IMR-90 (cell line): Measurements from ENCODE around the gene KIAA1614. TPM values are rescaled to one million over a fixed set of nuclear protein-coding genes. Genes with fewer than 3 reads are reported as not detected.

Source experiments
- ATAC-seq: fragments of 200-7000 bp; cut with Tn5 transposase; 2 replicates; pipeline ENCODE4 v1.9.1; 2020; ENCODE audit warnings: low read depth, mild to moderate bottlenecking, moderate library complexity
- BruUV-seq: library from RNA; stranded (reverse); fragments of 400-500 nt; replicated peaks from 2 replicates; lab custom pipeline; 2021; lab: Mats Ljungman, UMichigan
- CTCF ChIA-PET: fragments of 300-600 bp; formaldehyde crosslinking; extraction: SDS; loops from one replicate; lab custom pipeline; 2021; ENCODE audit warnings: antibody characterized with exemption; lab: Yijun Ruan, JAX
- POLR2A ChIA-PET: fragments of 300-600 bp; sonication (Branson Sonifier 250); formaldehyde crosslinking; loops from one replicate; lab custom pipeline; 2022; ENCODE audit warnings: antibody characterized with exemption; ENCODE audit not compliant: unreplicated experiment; lab: Charles Lee
- DNase-seq: peaks from one replicate; pipeline ENCODE4 v3.0.0; 2013
- H2AFZ ChIP-seq: replicated peaks from 2 replicates; pipeline ENCODE3; 2013; ENCODE audit warnings: low read length, mild to moderate bottlenecking; ENCODE audit not compliant: poor library complexity
- H2AK5ac ChIP-seq: 2 replicates; pipeline ENCODE4 v1.6.1; 2013; ENCODE audit warnings: low read depth, low read length, inconsistent platforms
- H2AK9ac ChIP-seq: replicated peaks from 2 replicates; pipeline ENCODE3; 2013; ENCODE audit warnings: mild to moderate bottlenecking, low read depth, low read length, moderate library complexity; ENCODE audit not compliant: poor library complexity
- H2BK120ac ChIP-seq: 2 replicates; pipeline ENCODE4 v1.6.1; 2013; ENCODE audit warnings: low read depth, low read length, inconsistent platforms
- H2BK15ac ChIP-seq: 3 replicates; pipeline ENCODE4 v1.6.1; 2013; ENCODE audit warnings: low read depth, low read length, inconsistent platforms
- H2BK20ac ChIP-seq: 2 replicates; pipeline ENCODE4 v1.6.1; 2013; ENCODE audit warnings: low read depth, mild to moderate bottlenecking, inconsistent platforms, low read length, moderate library complexity
- H2BK5ac ChIP-seq: 2 replicates; pipeline ENCODE4 v1.6.1; 2013; ENCODE audit warnings: mild to moderate bottlenecking, low read depth, low read length, inconsistent platforms; ENCODE audit not compliant: poor library complexity, severe bottlenecking
- H3K14ac ChIP-seq: replicated peaks from 2 replicates; pipeline ENCODE4 v1.6.1; 2013; ENCODE audit warnings: low read depth, low read length, inconsistent platforms
- H3K18ac ChIP-seq: 2 replicates; pipeline ENCODE4 v1.6.1; 2013; ENCODE audit warnings: low read depth, low read length, control low read depth
- H3K23ac ChIP-seq: 2 replicates; pipeline ENCODE4 v1.6.1; 2013; ENCODE audit warnings: low read depth, low read length, inconsistent platforms
- H3K27ac ChIP-seq: 2 replicates; pipeline ENCODE4 v1.5.1; 2013; ENCODE audit warnings: mild to moderate bottlenecking, control low read depth, low read length; ENCODE audit not compliant: insufficient read depth
- H3K27me3 ChIP-seq: 2 replicates; pipeline ENCODE4 v1.6.1; 2013; ENCODE audit warnings: low read length; ENCODE audit not compliant: control insufficient read depth, insufficient read depth
- H3K36me3 ChIP-seq: 2 replicates; pipeline ENCODE4 v1.6.1; 2013; ENCODE audit warnings: low read length, mixed read lengths; ENCODE audit not compliant: control insufficient read depth, insufficient read depth
- H3K4ac ChIP-seq: 2 replicates; pipeline ENCODE4 v1.6.1; 2013; ENCODE audit warnings: low read depth, low read length, inconsistent platforms
- H3K4me1 ChIP-seq: 2 replicates; pipeline ENCODE4 v1.6.1; 2013; ENCODE audit warnings: low read length, mixed read lengths; ENCODE audit not compliant: control insufficient read depth, insufficient read depth
- H3K4me2 ChIP-seq: 2 replicates; pipeline ENCODE4 v1.6.1; 2013; ENCODE audit warnings: low read depth, mild to moderate bottlenecking, control low read depth, low read length, moderate library complexity
- H3K4me3 ChIP-seq: 2 replicates; pipeline ENCODE4 v1.5.1; 2013; ENCODE audit warnings: low read depth, mild to moderate bottlenecking, control low read depth, low read length, moderate library complexity; ENCODE audit not compliant: insufficient read depth
- H3K56ac ChIP-seq: 2 replicates; pipeline ENCODE4 v1.6.1; 2013; ENCODE audit warnings: low read length, inconsistent platforms; ENCODE audit not compliant: insufficient read depth; ENCODE audit errors: extremely low read depth
- H3K79me1 ChIP-seq, 2 experiments: 2 replicates each; pipeline ENCODE4 v1.6.1; 2013; ENCODE audit warnings: low read length in 2 of 2, inconsistent platforms in 1 of 2, low read depth in 1 of 2
- H3K9ac ChIP-seq: 2 replicates; pipeline ENCODE4 v1.6.1; 2013; ENCODE audit warnings: low read depth, low read length, control low read depth
- H3K9me1 ChIP-seq: 2 replicates; pipeline ENCODE4 v1.6.1; 2013; ENCODE audit warnings: low read length, inconsistent platforms; ENCODE audit not compliant: insufficient read depth
- H3K9me3 ChIP-seq: 2 replicates; pipeline ENCODE4 v1.6.1; 2013; ENCODE audit warnings: low read length; ENCODE audit not compliant: control insufficient read depth, insufficient read depth
- H4K20me1 ChIP-seq: 2 replicates; pipeline ENCODE4 v1.6.1; 2013; ENCODE audit warnings: low read length, inconsistent platforms; ENCODE audit not compliant: insufficient read depth
- H4K5ac ChIP-seq: 2 replicates; pipeline ENCODE4 v1.6.1; 2013; ENCODE audit warnings: mild to moderate bottlenecking, low read depth, low read length, control low read depth
- H4K8ac ChIP-seq, 2 experiments: 2 replicates each; pipeline ENCODE4 v1.6.1; 2013; ENCODE audit warnings: low read depth in 2 of 2, low read length in 2 of 2, control low read depth in 1 of 2, inconsistent platforms in 1 of 2
- H4K91ac ChIP-seq: 2 replicates; pipeline ENCODE4 v1.6.1; 2013; ENCODE audit warnings: low read depth, low read length, inconsistent platforms; ENCODE audit not compliant: insufficient read depth
- BHLHE40 ChIP-seq: fragments of 150-350 bp; IDR thresholded peaks from 2 replicates; pipeline ENCODE4 v1.6.1; 2016; ENCODE audit warnings: mild to moderate bottlenecking, low read depth, low read length
- CEBPB ChIP-seq: IDR thresholded peaks from 2 replicates; pipeline ENCODE4 v1.6.1; 2012; ENCODE audit warnings: low read depth, low read length, improper control_type of control experiment
- CHD1 ChIP-seq: IDR thresholded peaks from 2 replicates; pipeline ENCODE4 v1.6.1; 2012; ENCODE audit warnings: low read depth, low read length, improper control_type of control experiment
- FOS ChIP-seq: fragments of 150-350 bp; IDR thresholded peaks from 2 replicates; pipeline ENCODE4 v1.6.1; 2016; ENCODE audit warnings: low read depth, low read length
- MAFK ChIP-seq: IDR thresholded peaks from 2 replicates; pipeline ENCODE4 v1.6.1; 2012; ENCODE audit warnings: low read depth, low read length, improper control_type of control experiment
- MAZ ChIP-seq: IDR thresholded peaks from 2 replicates; pipeline ENCODE4 v1.6.1; 2012; ENCODE audit warnings: low read depth, mild to moderate bottlenecking, low read length, improper control_type of control experiment, moderate library complexity, borderline replicate concordance
- MXI1 ChIP-seq: IDR thresholded peaks from 2 replicates; pipeline ENCODE4 v1.6.1; 2012; ENCODE audit warnings: low read depth, mild to moderate bottlenecking, low read length, moderate library complexity, borderline replicate concordance
- NFE2L2 ChIP-seq: fragments of 150-350 bp; IDR thresholded peaks from 2 replicates; pipeline ENCODE4 v1.6.1; 2016; ENCODE audit warnings: low read depth, mild to moderate bottlenecking, low read length
- POLR2A ChIP-seq: IDR thresholded peaks from 2 replicates; pipeline ENCODE4 v1.6.1; 2012; ENCODE audit warnings: mild to moderate bottlenecking, low read depth, low read length
- RAD21 ChIP-seq: IDR thresholded peaks from 2 replicates; pipeline ENCODE4 v1.6.1; 2012; ENCODE audit warnings: low read length, improper control_type of control experiment
- RCOR1 ChIP-seq: IDR thresholded peaks from 2 replicates; pipeline ENCODE4 v1.6.1; 2012; ENCODE audit warnings: mild to moderate bottlenecking, low read length, improper control_type of control experiment; ENCODE audit not compliant: insufficient replicate concordance
- RFX5 ChIP-seq: IDR thresholded peaks from 2 replicates; pipeline ENCODE4 v1.8.0; 2012; ENCODE audit warnings: low read depth, mild to moderate bottlenecking, low read length, moderate library complexity
- SMC3 ChIP-seq: fragments of 150-350 bp; IDR thresholded peaks from 2 replicates; pipeline ENCODE4 v1.6.1; 2016; ENCODE audit warnings: low read depth, mild to moderate bottlenecking, antibody characterized with exemption, low read length, moderate library complexity
- dilution Hi-C: fragments of 300-500 bp; cut with HindIII; formaldehyde crosslinking; loops from one replicate; pipeline ENCODE4 v1.14.3; 2018; ENCODE audit warnings: low sequenced_read_pairs; ENCODE audit not compliant: unreplicated experiment
- in situ Hi-C: fragments of 300-500 bp; cut with MboI; formaldehyde crosslinking; loops from 3 replicates; pipeline ENCODE4 v1.14.3; 2019; ENCODE audit warnings: low sequenced_read_pairs, inconsistent platforms, mixed read lengths
- intact Hi-C: fragments of 100-400 bp; cut with micrococcal nuclease; formaldehyde crosslinking; loops from 2 replicates; pipeline ENCODE4 v1.10.0; 2022
- polyA plus RNA-seq, 3 experiments: library from polyadenylated mRNA; depleted of rRNA; stranded (reverse); fragments of >200 nt; gene quantifications; 2 replicates each; pipeline ENCODE4 v1.2.3, GENCODE V29; 2012; ENCODE audit warnings: low replicate concordance in 1 of 3
- total RNA-seq: library from RNA; depleted of rRNA; stranded (reverse); fragments of >200 nt; gene quantifications from 2 replicates; pipeline ENCODE4 v1.2.3, GENCODE V29; 2012
- TF ChIP-seq, protein P1 (sequence below): fragments of 150-350 bp; IDR thresholded peaks from 2 replicates; pipeline ENCODE4 v1.6.1; 2017; ENCODE audit warnings: mild to moderate bottlenecking, antibody characterized with exemption, low read length, low read depth
- TF ChIP-seq, protein P2 (sequence below): conservative IDR thresholded peaks from 2 replicates; pipeline ENCODE4 v1.5.1; 2012; ENCODE audit warnings: mild to moderate bottlenecking, low read depth, low read length, improper control_type of control experiment
- TF ChIP-seq, protein P3 (sequence below): fragments of 150-350 bp; IDR thresholded peaks from 2 replicates; pipeline ENCODE4 v1.6.1; 2016; ENCODE audit warnings: low read depth, mild to moderate bottlenecking, low read length, moderate library complexity, borderline replicate concordance

Gene KIAA1614
- total and polyA plus RNA-seq, 2 of the 4 experiments (the other 2 are of a cell fraction) = 1.8 to 3.5 TPM

DNA sequence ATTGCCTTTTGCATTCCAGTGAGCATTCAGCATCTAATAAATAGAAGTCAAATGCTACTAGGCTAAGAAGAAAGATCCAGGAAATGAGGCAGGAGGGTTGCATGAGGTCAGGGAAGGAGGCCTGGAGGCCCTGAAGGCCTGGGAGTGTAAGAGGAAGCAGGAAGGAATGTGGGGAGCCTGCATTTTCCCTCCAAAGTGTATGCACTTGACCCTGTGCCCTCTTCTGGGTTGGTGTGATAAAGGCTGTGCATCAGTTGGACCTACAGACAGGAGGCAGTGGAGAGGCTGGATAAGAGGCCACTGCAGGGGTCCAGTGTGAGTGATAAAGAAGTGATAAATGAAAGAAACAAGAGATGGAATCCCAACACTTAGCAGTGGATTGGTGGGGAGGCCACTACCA, 20.4 kb downstream of the KIAA1614 start:
- Histone ChIP-seq H2BK20ac (no peak overlapping the region), H3K4ac (no peak overlapping the region), H4K5ac (no peak overlapping the region), H3K27me3 (no peaks in the 10 kb centered on the region), H3K36me3 (peaks cover 30% of the 10 kb centered on the region; the same call in 1 of the 2 replicates), H2BK15ac (no peak overlapping the region), H3K4me3 (no peak overlapping the region), H3K4me2 (no peak overlapping the region), H4K8ac (no peak overlapping the region), H3K23ac (no peak overlapping the region), H2BK120ac (no peak overlapping the region), H3K9me3 (no peaks in the 10 kb centered on the region), H3K9me1 (peaks cover 6% of the 10 kb centered on the region; the same call in 1 of the 2 replicates), H2AK5ac (no peak overlapping the region), H3K56ac (no peak overlapping the region), H3K27ac (no peak overlapping the region), H3K9ac (no peak overlapping the region), H4K20me1 (no peaks in the 10 kb centered on the region), H3K4me1 (peaks cover 3% of the 10 kb centered on the region; the same call in 1 of the 2 replicates), H2BK5ac (no peak overlapping the region), H2AK9ac (no peak overlapping the region), H4K91ac (no peak overlapping the region), H3K79me1 (no peaks in the 10 kb centered on the region), H3K14ac (no peak overlapping the region), H3K18ac (no peak overlapping the region), H2AFZ (no peak overlapping the region)
- CTCF ChIA-PET = no interaction called here
- in situ Hi-C loops = no loop called here
- TF ChIP-seq RAD21 = no peak
- no peak for TF ChIP-seq CHD1
- TF ChIP-seq, protein P1, sequence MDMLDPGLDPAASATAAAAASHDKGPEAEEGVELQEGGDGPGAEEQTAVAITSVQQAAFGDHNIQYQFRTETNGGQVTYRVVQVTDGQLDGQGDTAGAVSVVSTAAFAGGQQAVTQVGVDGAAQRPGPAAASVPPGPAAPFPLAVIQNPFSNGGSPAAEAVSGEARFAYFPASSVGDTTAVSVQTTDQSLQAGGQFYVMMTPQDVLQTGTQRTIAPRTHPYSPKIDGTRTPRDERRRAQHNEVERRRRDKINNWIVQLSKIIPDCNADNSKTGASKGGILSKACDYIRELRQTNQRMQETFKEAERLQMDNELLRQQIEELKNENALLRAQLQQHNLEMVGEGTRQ = no peak
- TF ChIP-seq RFX5 = no peak
- no peak for TF ChIP-seq SMC3
- TF ChIP-seq MXI1 = no peak
- TF ChIP-seq MAFK = no peak
- TF ChIP-seq RCOR1 = no peak
- TF ChIP-seq FOS = no peak
- no peak for TF ChIP-seq MAZ
- TF ChIP-seq CEBPB = no peak
- TF ChIP-seq, protein P2, sequence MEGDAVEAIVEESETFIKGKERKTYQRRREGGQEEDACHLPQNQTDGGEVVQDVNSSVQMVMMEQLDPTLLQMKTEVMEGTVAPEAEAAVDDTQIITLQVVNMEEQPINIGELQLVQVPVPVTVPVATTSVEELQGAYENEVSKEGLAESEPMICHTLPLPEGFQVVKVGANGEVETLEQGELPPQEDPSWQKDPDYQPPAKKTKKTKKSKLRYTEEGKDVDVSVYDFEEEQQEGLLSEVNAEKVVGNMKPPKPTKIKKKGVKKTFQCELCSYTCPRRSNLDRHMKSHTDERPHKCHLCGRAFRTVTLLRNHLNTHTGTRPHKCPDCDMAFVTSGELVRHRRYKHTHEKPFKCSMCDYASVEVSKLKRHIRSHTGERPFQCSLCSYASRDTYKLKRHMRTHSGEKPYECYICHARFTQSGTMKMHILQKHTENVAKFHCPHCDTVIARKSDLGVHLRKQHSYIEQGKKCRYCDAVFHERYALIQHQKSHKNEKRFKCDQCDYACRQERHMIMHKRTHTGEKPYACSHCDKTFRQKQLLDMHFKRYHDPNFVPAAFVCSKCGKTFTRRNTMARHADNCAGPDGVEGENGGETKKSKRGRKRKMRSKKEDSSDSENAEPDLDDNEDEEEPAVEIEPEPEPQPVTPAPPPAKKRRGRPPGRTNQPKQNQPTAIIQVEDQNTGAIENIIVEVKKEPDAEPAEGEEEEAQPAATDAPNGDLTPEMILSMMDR = no peak
- TF ChIP-seq POLR2A = no peak
- TF ChIP-seq BHLHE40 = no peak
- TF ChIP-seq, protein P3, sequence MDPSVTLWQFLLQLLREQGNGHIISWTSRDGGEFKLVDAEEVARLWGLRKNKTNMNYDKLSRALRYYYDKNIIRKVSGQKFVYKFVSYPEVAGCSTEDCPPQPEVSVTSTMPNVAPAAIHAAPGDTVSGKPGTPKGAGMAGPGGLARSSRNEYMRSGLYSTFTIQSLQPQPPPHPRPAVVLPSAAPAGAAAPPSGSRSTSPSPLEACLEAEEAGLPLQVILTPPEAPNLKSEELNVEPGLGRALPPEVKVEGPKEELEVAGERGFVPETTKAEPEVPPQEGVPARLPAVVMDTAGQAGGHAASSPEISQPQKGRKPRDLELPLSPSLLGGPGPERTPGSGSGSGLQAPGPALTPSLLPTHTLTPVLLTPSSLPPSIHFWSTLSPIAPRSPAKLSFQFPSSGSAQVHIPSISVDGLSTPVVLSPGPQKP = no peak
- no peak for TF ChIP-seq NFE2L2
- DNase-seq (no peak), ATAC-seq (no peak)
- POLR2A ChIA-PET = no interaction called here
- dilution Hi-C loops = no loop called here
- intact Hi-C loops = no loop called here
- BruUV-seq = no TSS peak
